WI38 (cell line): ENCODE results near the gene STAC.
"Not testable (repeated sequence)": the region's sequence is repeated elsewhere in the genome, so short reads cannot be mapped to it uniquely, and the experiment has no call there.

Experiments used
- H3K4me3 ChIP-seq: 2 replicates; pipeline ENCODE4 v1.5.1; 2011; ENCODE audit warnings: low read depth, mild to moderate bottlenecking, control low read depth, low read length
- CTCF ChIP-seq: IDR thresholded peaks from 2 replicates; pipeline ENCODE4 v1.5.1; 2012; ENCODE audit warnings: low read depth, mild to moderate bottlenecking, control low read depth, low read length

The STAC gene

GRCh38 chr3:36557708-36558421, 177.6 kb downstream of the STAC start:
- TF ChIP-seq CTCF, result no peak
- no peak overlapping the region for H3K4me3 ChIP-seq

DNA sequence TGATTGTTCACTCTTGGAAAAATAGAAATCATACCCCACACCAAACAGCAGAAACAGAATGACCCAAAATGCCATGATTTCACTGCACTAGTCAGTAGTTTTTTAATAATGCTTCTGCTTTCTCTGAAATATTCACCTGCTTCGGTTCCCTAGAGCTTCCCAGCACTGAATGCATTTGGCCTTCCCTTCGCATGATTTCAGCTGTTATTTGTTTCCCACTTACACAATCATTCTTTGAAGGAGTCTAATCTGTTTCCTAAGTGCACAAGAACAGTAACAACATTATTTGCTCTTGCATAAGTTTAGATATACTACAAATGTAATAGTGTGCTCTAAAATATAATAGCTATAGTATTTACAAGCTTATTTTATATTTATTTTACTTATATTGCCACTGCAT, 178.7 kb downstream of the STAC start:
- no peak for TF ChIP-seq CTCF
- H3K4me3 ChIP-seq, result no peak overlapping the region

GRCh38 chr3:36560685-36561084, 180.4 kb downstream of the STAC start:
- H3K4me3 ChIP-seq, result no peak overlapping the region
- TF ChIP-seq CTCF, result no peak

- no peak overlapping the region for H3K4me3 ChIP-seq
- no peak for TF ChIP-seq CTCF
These were observed 181.3 kb downstream of the STAC start for GRCh38 chr3:36561601-36562000.

- TF ChIP-seq CTCF, result no peak
- H3K4me3 ChIP-seq, result no peak overlapping the region
These were observed 182.6 kb downstream of the STAC start for GRCh38 chr3:36562945-36563344.

DNA sequence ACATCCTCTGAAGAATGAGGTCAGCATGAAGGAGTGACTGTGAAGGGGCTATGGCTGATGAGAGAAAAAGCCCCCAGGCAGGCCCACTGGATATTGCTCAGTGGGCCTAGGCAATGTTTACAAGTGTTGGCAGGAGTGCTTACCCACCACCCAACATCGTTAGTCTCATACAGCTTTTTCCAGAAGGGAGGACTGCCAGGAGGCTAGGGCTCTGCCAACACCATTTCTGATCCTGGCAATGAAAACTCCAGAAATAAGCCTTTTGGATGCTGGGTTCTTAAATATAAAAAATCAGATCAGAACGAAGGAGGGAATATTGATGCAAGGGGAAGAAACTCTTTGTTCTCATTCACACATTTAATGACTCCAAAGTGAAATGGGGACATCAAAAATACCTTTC, 194.9 kb downstream of the STAC start:
- no peak for TF ChIP-seq CTCF

GRCh38 chr3:36578418-36578817, 198.1 kb downstream of the STAC start:
- not testable (repeated sequence) for H3K4me3 ChIP-seq

More for the DNA sequence above, 194.9 kb downstream of the STAC start:
- H3K4me3 ChIP-seq, result no peak overlapping the region

DNA sequence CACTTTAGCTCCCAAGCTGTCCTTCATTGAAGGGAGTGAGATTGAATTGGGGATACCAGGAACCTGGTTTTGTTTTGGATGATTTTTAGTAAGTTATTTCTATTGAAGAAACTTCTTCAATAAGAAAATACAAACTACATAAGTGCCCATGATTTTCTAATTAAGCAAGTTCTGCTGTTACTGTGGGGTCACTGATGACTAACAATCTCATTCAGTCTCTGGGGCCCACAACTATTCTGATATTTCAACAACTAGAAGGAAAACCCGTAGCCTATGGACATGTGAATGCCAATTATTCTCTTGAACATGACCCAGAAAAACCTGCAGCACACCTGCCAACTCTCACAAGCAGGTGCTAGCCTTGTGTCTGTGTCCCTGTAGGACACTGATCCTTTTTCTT, 199.4 kb downstream of the STAC start:
- TF ChIP-seq CTCF, result no peak
- H3K4me3 ChIP-seq, result no peak overlapping the region
